ENCODE data around the gene CACNA1C. TPM values are rescaled to one million over a fixed set of nuclear protein-coding genes. Genes with fewer than 3 reads are reported as not detected.

CACNA1C gene
- total RNA-seq, 4 donors from 2014 or later: 44.1 to 104 (median 49.4) TPM

- 66% methylated on average over 28 of the region's 28 CpGs for WGBS
- no peak for DNase-seq (ENCODE audit: extremely low spot score)
- intact Hi-C loops (cut with DNase I): loop anchor here (10.0 kb wide), 1 partner anchor 94 kb away; no protein-coding TSS in a partner anchor
- H3K9me3 ChIP-seq: no peaks in the 10 kb centered on the region
- peaks cover 0 to 15% (median 6%) of the 10 kb centered on the region in 4 donors for H3K4me1 ChIP-seq
- no peak for TF ChIP-seq CTCF (IDR thresholded peaks at IDR 0.05)
- no peak overlapping the region for H3K27ac ChIP-seq (replicated peaks in 1 of 4)
- H3K27me3 ChIP-seq: peaks cover 0 to 3% (median 0%) of the 10 kb centered on the region in 4 donors
- H3K4me3 ChIP-seq: peak overlapping the region; percentile 36 to 39 (median 39)
- H3K36me3 ChIP-seq: peaks cover 18 to 58% (median 56%) of the 10 kb centered on the region in 4 donors
Measured at GRCh38 chr12:2691006-2691344, 638.2 kb downstream of the CACNA1C start.

GRCh38 chr12:2691345-2692071 is 638.7 kb downstream of the CACNA1C start:
- peak overlapping the region; percentile 36 to 39 (median 39) for H3K4me3 ChIP-seq
- no peaks in the 10 kb centered on the region for H3K9me3 ChIP-seq
- H3K27ac ChIP-seq (replicated peaks in 1 of 4): no peak overlapping the region
- H3K4me1 ChIP-seq: peaks cover 0 to 15% (median 6%) of the 10 kb centered on the region in 4 donors
- 62% methylated on average over 28 of the region's 62 CpGs for WGBS
- peaks cover 12 to 52% (median 51%) of the 10 kb centered on the region in 4 donors for H3K36me3 ChIP-seq
- DNase-seq (ENCODE audit: extremely low spot score): peak; percentile 57
- intact Hi-C loops (cut with DNase I): loop anchor here (10.0 kb wide), 1 partner anchor 93 kb away; no protein-coding TSS in a partner anchor
- TF ChIP-seq CTCF (IDR thresholded peaks at IDR 0.05): no peak
- TF ChIP-seq POLR2A (IDR thresholded peaks at IDR 0.05; ENCODE audit: low read depth): no peak
- TF ChIP-seq POLR2AphosphoS5 (IDR thresholded peaks at IDR 0.05): no peak
- TF ChIP-seq EP300 (IDR thresholded peaks at IDR 0.05): no peak
- peaks cover 0 to 3% (median 0%) of the 10 kb centered on the region in 4 donors for H3K27me3 ChIP-seq

- H3K27ac ChIP-seq (replicated peaks in 1 of 4): no peak overlapping the region
- H3K4me3 ChIP-seq: peak overlapping the region; percentile 36 to 39 (median 39)
- no peak for TF ChIP-seq POLR2AphosphoS5 (IDR thresholded peaks at IDR 0.05)
- H3K9me3 ChIP-seq: no peaks in the 10 kb centered on the region
- peaks cover 0 to 15% (median 6%) of the 10 kb centered on the region in 4 donors for H3K4me1 ChIP-seq
- 73% methylated on average over 13 of the region's 13 CpGs for WGBS
- peak; percentile 86 for DNase-seq (ENCODE audit: extremely low spot score)
- H3K27me3 ChIP-seq: peaks cover 0 to 3% (median 0%) of the 10 kb centered on the region in 4 donors
- intact Hi-C loops (cut with DNase I): loop anchor here (10.0 kb wide), 1 partner anchor 93 kb away; no protein-coding TSS in a partner anchor
- peaks cover 12 to 47% (median 45%) of the 10 kb centered on the region in 4 donors for H3K36me3 ChIP-seq
Measured at GRCh38 chr12:2692080-2692479, 639.3 kb downstream of the CACNA1C start.

- Histone ChIP-seq H3K4me3 (no peak overlapping the region), H3K27me3 (peaks cover 0 to 3% (median 0%) of the 10 kb centered on the region in 4 donors), H3K9me3 (no peaks in the 10 kb centered on the region), H3K36me3 (peaks cover 5 to 34% (median 32%) of the 10 kb centered on the region in 4 donors), H3K4me1 (peaks cover 0 to 15% (median 6%) of the 10 kb centered on the region in 4 donors), H3K27ac (replicated peaks in 1 of 4) (no peak overlapping the region)
- 49% methylated on average over 10 of the region's 10 CpGs for WGBS
- intact Hi-C loops (cut with DNase I): loop anchor here (10.0 kb wide), 1 partner anchor 91 kb away; no protein-coding TSS in a partner anchor
- no peak for TF ChIP-seq POLR2AphosphoS5 (IDR thresholded peaks at IDR 0.05)
- no peak for TF ChIP-seq CTCF (IDR thresholded peaks at IDR 0.05)
- TF ChIP-seq POLR2A (IDR thresholded peaks at IDR 0.05; ENCODE audit: low read depth): no peak
- no peak for TF ChIP-seq EP300 (IDR thresholded peaks at IDR 0.05)
- peak; percentile 62 for DNase-seq (ENCODE audit: extremely low spot score)
Measured at GRCh38 chr12:2693244-2693860, 640.6 kb downstream of the CACNA1C start.

DNA sequence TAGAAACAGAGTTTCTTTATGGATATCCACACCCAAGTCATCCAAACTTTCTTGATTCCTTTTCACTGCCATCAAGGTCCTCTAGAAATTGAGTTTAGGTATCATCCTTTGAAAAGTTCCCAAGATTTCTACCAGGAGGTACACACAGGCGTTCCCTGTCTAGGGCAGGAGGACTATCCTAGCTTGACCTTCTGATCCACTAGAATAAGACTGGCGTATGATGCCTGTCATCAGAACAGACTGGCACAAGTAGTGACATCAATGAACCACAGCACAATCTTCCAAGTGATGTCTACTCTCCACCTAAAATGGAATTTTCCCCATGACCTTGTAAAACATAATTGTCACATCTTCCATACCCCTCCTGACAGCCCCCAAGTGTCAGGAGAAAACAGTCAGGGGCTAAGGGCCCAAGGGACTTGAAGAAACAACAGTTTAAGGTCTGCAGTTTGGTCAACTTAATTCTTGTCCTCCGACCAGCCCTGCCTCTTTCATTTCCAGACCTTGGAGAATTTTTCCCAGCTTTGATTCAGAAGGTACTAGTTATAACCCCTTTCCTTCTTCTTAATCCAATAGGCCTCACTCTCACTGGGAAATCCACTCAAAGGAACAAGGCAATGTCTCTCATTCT is 641.3 kb downstream of the CACNA1C start:
- H3K4me1 ChIP-seq: peaks cover 0 to 15% (median 6%) of the 10 kb centered on the region in 4 donors
- WGBS: 91% methylated on average over 3 of the region's 3 CpGs
- DNase-seq (ENCODE audit: extremely low spot score): peak; percentile 62

More for the DNA sequence above, 641.3 kb downstream of the CACNA1C start:
- intact Hi-C loops (cut with DNase I): loop anchor here (10.0 kb wide), 1 partner anchor 91 kb away; no protein-coding TSS in a partner anchor
- Histone ChIP-seq H3K27me3 (peaks cover 0 to 3% (median 0%) of the 10 kb centered on the region in 4 donors), H3K9me3 (no peaks in the 10 kb centered on the region), H3K27ac (replicated peaks in 1 of 4) (no peak overlapping the region), H3K4me3 (no peak overlapping the region), H3K36me3 (peaks cover 0 to 26% (median 25%) of the 10 kb centered on the region in 4 donors)
- TF ChIP-seq POLR2AphosphoS5 (IDR thresholded peaks at IDR 0.05) (no peak), EP300 (IDR thresholded peaks at IDR 0.05) (no peak)
